GM12878 (cell line): ENCODE results near the gene MIER1. TPM values are rescaled to one million over a fixed set of nuclear protein-coding genes. Genes with fewer than 3 reads are reported as not detected.

ENCODE experiments used
- CBFB ChIP-seq: IDR thresholded peaks from 2 replicates; pipeline ENCODE4 v1.6.1; 2016; ENCODE audit warnings: antibody characterized with exemption, low read depth
- CEBPB ChIP-seq, 2 experiments: fragments of 150-350 bp in 1 of 2; IDR thresholded peaks; 2 replicates each; pipeline ENCODE4 v1.6.1; 2012 to 2014; ENCODE audit warnings: low read depth in 2 of 2, low read length in 2 of 2, borderline replicate concordance in 1 of 2, inconsistent platforms in 1 of 2
- EED ChIP-seq: sonication (generic); IDR thresholded peaks from 2 replicates; pipeline ENCODE4 v1.6.1; 2016; ENCODE audit warnings: antibody characterized with exemption, low read depth
- ELK1 ChIP-seq: IDR thresholded peaks from 2 replicates; pipeline ENCODE4 v1.6.1; 2012; ENCODE audit warnings: low read depth, low read length, improper control_type of control experiment
- EZH2 ChIP-seq: IDR thresholded peaks from 2 replicates; pipeline ENCODE4 v1.6.1; 2012; ENCODE audit warnings: low read depth, mild to moderate bottlenecking, control low read depth, inconsistent platforms, low read length, borderline replicate concordance; ENCODE audit not compliant: control insufficient read depth
- IRF4 ChIP-seq: IDR thresholded peaks from 2 replicates; pipeline ENCODE4 v1.6.1; 2011; ENCODE audit warnings: low read depth, low read length
- JUND ChIP-seq: IDR thresholded peaks from 2 replicates; pipeline ENCODE4 v1.6.1; 2012; ENCODE audit warnings: low read depth, mild to moderate bottlenecking, low read length, improper control_type of control experiment, moderate library complexity
- KDM1A ChIP-seq: fragments of 200-600 bp; sonication (generic); IDR thresholded peaks from 2 replicates; pipeline ENCODE4 v1.6.1; 2016; ENCODE audit warnings: borderline replicate concordance
- MEF2A ChIP-seq: IDR thresholded peaks from 2 replicates; pipeline ENCODE4 v1.6.1; 2011; ENCODE audit warnings: low read depth, mild to moderate bottlenecking, low read length, moderate library complexity; ENCODE audit not compliant: insufficient read depth
- NBN ChIP-seq: fragments of 450-650 bp; IDR thresholded peaks from 2 replicates; pipeline ENCODE4 v1.6.1; 2016
- NR2C1 ChIP-seq: fragments of 450-650 bp; IDR thresholded peaks from 2 replicates; pipeline ENCODE4 v1.6.1; 2017; ENCODE audit warnings: antibody characterized with exemption, mild to moderate bottlenecking, moderate library complexity
- POLR2AphosphoS5 ChIP-seq: IDR thresholded peaks from 2 replicates; pipeline ENCODE4 v1.6.1; 2011; ENCODE audit warnings: mild to moderate bottlenecking, low read length, inconsistent platforms
- SREBF2 ChIP-seq: IDR thresholded peaks from 2 replicates; pipeline ENCODE4 v1.6.1; 2012; ENCODE audit warnings: mild to moderate bottlenecking, low read length
- SRF ChIP-seq, 2 experiments: IDR thresholded peaks; 2 replicates each; pipeline ENCODE4 v1.6.1; 2011; ENCODE audit warnings: low read depth in 2 of 2, low read length in 2 of 2, mild to moderate bottlenecking in 1 of 2, moderate library complexity in 1 of 2
- SUZ12 ChIP-seq: fragments of 200-600 bp; sonication (generic); IDR thresholded peaks from one replicate; pipeline ENCODE4 v1.6.1; 2018; ENCODE audit warnings: antibody characterized with exemption, mild to moderate bottlenecking; ENCODE audit not compliant: unreplicated experiment
- TAF1 ChIP-seq: IDR thresholded peaks from 2 replicates; pipeline ENCODE4 v1.6.1; 2011; ENCODE audit warnings: mild to moderate bottlenecking, low read depth, low read length, borderline replicate concordance
- TARDBP ChIP-seq: IDR thresholded peaks from 2 replicates; pipeline ENCODE4 v1.6.1; 2016; ENCODE audit warnings: borderline replicate concordance
- WRNIP1 ChIP-seq: IDR thresholded peaks from 2 replicates; pipeline ENCODE4 v1.6.1; 2011; ENCODE audit warnings: low read depth, low read length, improper control_type of control experiment, borderline replicate concordance
- polyA plus RNA-seq, 11 experiments: library from polyadenylated mRNA; depleted of rRNA in 4 of 11; unstranded in 6 of 11; stranded (reverse) in 5 of 11; fragments of >200 nt; fragmentation: Nextera tagmentation in 4 of 11; fragmentation: Illumina TruSeq in 1 of 11; extraction: Ambion mirVana in 4 of 11; extraction: Trizol in 1 of 11; gene quantifications; 1 replicate in 1 of 11; 2 replicates in 10 of 11; pipeline versions ENCODE4 v1.2.1 to v1.2.3, GENCODE V29; 2011 to 2016; ENCODE audit warnings: inconsistent platforms in 2 of 11, missing spikeins in 2 of 11, low read depth in 1 of 11
- total RNA-seq, 4 experiments: library from RNA; depleted of rRNA in 3 of 4; stranded (reverse); fragments of >200 nt in 3 of 4; fragmentation: Illumina TruSeq in 1 of 4; extraction: Trizol in 1 of 4; gene quantifications; 2 replicates each; pipeline versions ENCODE4 v1.2.1 to v1.2.3, GENCODE V29; 2013 to 2021
- TF ChIP-seq, protein P1 (sequence below): IDR thresholded peaks from 2 replicates; pipeline ENCODE4 v1.6.1; 2011; ENCODE audit warnings: low read depth, mild to moderate bottlenecking, low read length, moderate library complexity, borderline replicate concordance; ENCODE audit errors: extremely low read depth
- TF ChIP-seq, protein P2 (sequence below): fragments of 450-650 bp; IDR thresholded peaks from 2 replicates; pipeline ENCODE4 v1.6.1; 2017; ENCODE audit warnings: mild to moderate bottlenecking, moderate library complexity
- TF ChIP-seq, protein P3 (sequence below): fragments of 150-350 bp; IDR thresholded peaks from 2 replicates; pipeline ENCODE4 v1.6.1; 2016; ENCODE audit warnings: low read depth, low read length

MIER1 gene
- total and polyA plus RNA-seq, 10 of the 15 experiments (the other 5 are each of a cell fraction or from before 2014, with no cell fraction given) = 13.6 to 39.8 (median 25.7) TPM

DNA sequence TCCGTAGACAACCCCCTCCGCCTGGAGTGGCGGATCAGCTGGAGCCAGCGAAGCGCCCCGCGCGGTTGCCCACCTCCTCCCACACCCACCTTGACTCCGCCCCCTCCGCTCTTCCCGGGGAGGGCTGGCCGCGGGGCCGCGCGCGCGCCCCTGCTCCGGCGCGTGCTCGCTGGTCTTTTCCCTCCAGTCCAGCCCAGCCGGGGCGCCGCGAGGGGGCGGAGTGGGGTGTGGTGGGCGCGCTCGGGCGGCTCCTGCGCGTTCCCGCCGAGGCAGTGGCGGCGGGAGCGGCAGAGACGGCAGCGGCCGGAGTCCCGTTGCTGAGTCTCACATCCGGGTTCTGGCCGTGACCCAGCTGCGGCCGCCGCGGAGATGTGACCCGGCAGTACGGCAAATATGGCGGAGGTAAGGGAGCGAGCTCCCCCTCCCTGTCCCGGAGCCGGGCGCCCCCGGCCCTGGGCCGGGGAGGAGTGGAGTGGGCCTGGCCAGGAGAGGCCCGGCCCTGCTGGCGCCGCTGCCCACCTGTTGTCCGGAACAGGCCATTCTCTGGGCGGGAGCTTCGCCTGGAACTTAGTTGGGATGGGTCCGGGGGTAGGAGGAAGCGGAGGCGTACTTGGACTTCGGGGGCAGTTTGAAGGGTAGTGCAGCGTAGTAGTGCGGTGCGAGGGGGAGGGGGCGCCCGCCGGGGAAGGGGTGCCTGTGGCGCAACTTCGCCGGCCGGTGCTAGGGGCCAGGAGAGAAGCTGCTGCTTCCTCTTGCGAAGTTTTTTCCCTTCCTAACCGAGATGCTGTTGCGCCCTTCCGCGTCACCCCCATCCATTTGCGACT, 5.4 kb downstream of the MIER1 start (continued):
- TF ChIP-seq TARDBP = no peak
- TF ChIP-seq SUZ12 = no peak
- TF ChIP-seq, protein P1, sequence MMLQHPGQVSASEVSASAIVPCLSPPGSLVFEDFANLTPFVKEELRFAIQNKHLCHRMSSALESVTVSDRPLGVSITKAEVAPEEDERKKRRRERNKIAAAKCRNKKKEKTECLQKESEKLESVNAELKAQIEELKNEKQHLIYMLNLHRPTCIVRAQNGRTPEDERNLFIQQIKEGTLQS = no peak
- TF ChIP-seq MEF2A = 0 out of 2 replicates have a peak, but pooled peaks have one; percentile 30
- no peak for TF ChIP-seq KDM1A
- peak; percentile 61; the same call in 1 of the 2 replicates for TF ChIP-seq TAF1
- TF ChIP-seq CEBPB (IDR thresholded peaks at IDR 0.05; ENCODE audit: borderline replicate concordance in 1 of 2, low read depth in 2 of 2, low read length in 2 of 2) = no peak
- no peak for TF ChIP-seq ELK1
- TF ChIP-seq, protein P2, sequence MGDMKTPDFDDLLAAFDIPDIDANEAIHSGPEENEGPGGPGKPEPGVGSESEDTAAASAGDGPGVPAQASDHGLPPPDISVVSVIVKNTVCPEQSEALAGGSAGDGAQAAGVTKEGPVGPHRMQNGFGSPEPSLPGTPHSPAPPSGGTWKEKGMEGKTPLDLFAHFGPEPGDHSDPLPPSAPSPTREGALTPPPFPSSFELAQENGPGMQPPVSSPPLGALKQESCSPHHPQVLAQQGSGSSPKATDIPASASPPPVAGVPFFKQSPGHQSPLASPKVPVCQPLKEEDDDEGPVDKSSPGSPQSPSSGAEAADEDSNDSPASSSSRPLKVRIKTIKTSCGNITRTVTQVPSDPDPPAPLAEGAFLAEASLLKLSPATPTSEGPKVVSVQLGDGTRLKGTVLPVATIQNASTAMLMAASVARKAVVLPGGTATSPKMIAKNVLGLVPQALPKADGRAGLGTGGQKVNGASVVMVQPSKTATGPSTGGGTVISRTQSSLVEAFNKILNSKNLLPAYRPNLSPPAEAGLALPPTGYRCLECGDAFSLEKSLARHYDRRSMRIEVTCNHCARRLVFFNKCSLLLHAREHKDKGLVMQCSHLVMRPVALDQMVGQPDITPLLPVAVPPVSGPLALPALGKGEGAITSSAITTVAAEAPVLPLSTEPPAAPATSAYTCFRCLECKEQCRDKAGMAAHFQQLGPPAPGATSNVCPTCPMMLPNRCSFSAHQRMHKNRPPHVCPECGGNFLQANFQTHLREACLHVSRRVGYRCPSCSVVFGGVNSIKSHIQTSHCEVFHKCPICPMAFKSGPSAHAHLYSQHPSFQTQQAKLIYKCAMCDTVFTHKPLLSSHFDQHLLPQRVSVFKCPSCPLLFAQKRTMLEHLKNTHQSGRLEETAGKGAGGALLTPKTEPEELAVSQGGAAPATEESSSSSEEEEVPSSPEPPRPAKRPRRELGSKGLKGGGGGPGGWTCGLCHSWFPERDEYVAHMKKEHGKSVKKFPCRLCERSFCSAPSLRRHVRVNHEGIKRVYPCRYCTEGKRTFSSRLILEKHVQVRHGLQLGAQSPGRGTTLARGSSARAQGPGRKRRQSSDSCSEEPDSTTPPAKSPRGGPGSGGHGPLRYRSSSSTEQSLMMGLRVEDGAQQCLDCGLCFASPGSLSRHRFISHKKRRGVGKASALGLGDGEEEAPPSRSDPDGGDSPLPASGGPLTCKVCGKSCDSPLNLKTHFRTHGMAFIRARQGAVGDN = peak; percentile 51; the same call in 1 of the 2 replicates
- no peak for TF ChIP-seq CBFB
- peak; percentile 70 for TF ChIP-seq POLR2AphosphoS5
- TF ChIP-seq EED = peak; percentile 49
- TF ChIP-seq SRF (IDR thresholded peaks at IDR 0.05; ENCODE audit: low read depth in 2 of 2, low read length in 2 of 2) = no peak
- TF ChIP-seq, protein P3, sequence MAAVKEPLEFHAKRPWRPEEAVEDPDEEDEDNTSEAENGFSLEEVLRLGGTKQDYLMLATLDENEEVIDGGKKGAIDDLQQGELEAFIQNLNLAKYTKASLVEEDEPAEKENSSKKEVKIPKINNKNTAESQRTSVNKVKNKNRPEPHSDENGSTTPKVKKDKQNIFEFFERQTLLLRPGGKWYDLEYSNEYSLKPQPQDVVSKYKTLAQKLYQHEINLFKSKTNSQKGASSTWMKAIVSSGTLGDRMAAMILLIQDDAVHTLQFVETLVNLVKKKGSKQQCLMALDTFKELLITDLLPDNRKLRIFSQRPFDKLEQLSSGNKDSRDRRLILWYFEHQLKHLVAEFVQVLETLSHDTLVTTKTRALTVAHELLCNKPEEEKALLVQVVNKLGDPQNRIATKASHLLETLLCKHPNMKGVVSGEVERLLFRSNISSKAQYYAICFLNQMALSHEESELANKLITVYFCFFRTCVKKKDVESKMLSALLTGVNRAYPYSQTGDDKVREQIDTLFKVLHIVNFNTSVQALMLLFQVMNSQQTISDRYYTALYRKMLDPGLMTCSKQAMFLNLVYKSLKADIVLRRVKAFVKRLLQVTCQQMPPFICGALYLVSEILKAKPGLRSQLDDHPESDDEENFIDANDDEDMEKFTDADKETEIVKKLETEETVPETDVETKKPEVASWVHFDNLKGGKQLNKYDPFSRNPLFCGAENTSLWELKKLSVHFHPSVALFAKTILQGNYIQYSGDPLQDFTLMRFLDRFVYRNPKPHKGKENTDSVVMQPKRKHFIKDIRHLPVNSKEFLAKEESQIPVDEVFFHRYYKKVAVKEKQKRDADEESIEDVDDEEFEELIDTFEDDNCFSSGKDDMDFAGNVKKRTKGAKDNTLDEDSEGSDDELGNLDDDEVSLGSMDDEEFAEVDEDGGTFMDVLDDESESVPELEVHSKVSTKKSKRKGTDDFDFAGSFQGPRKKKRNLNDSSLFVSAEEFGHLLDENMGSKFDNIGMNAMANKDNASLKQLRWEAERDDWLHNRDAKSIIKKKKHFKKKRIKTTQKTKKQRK = no peak
- no peak for TF ChIP-seq IRF4
- peak; percentile 84 for TF ChIP-seq NR2C1
- no peak for TF ChIP-seq EZH2
- no peak for TF ChIP-seq SREBF2
- TF ChIP-seq JUND = no peak
- TF ChIP-seq WRNIP1 = 0 out of 2 replicates have a peak, but pooled peaks have one; percentile 59
- TF ChIP-seq NBN = no peak; the same call in 1 of the 2 replicates
